ENCODE measurements around the gene ARHGAP26. TPM values are rescaled to one million over a fixed set of nuclear protein-coding genes. Genes with fewer than 3 reads are reported as not detected.

ARHGAP26 gene
- total RNA-seq, 4 donors from 2014 or later: 12.4 to 49.5 (median 31.8) TPM

GRCh38 chr5:142861011-142861410, 90.8 kb downstream of the ARHGAP26 start:
- Histone ChIP-seq H3K36me3 (no peaks in the 10 kb centered on the region), H3K27me3 (no peaks in the 10 kb centered on the region), H3K9me3 (no peaks in the 10 kb centered on the region), H3K4me3 (no peak overlapping the region), H3K27ac (peak overlapping the region in 1 of 2 donors; percentile 3), H3K4me1 (no peaks in the 10 kb centered on the region)
- DNase-seq: no peak
- intact Hi-C loops (cut with DNase I; ENCODE audit: low total_unique reads): loop anchor here (10.0 kb wide), 1 partner anchor 86 kb away; the partner anchor contains the start of gene ARHGAP26
- TF ChIP-seq CTCF (IDR thresholded peaks at IDR 0.05) (no peak), POLR2A (IDR thresholded peaks at IDR 0.05) (no peak)

GRCh38 chr5:142862594-142862993, 92.4 kb downstream of the ARHGAP26 start:
- H3K4me1 ChIP-seq: no peaks in the 10 kb centered on the region
- DNase-seq: peak in 1 of 2 donors; percentile 45
- H3K36me3 ChIP-seq: no peaks in the 10 kb centered on the region
- intact Hi-C loops (cut with DNase I; ENCODE audit: low total_unique reads): loop anchor here (10.0 kb wide), 1 partner anchor 88 kb away; the partner anchor contains the start of gene ARHGAP26
- no peaks in the 10 kb centered on the region for H3K27me3 ChIP-seq
- no peak for TF ChIP-seq CTCF (IDR thresholded peaks at IDR 0.05)
- no peak for TF ChIP-seq POLR2A (IDR thresholded peaks at IDR 0.05)
- H3K27ac ChIP-seq: peak overlapping the region; percentile 59 to 75
- no peaks in the 10 kb centered on the region for H3K9me3 ChIP-seq
- H3K4me3 ChIP-seq: no peak overlapping the region

- no peak for TF ChIP-seq CTCF (IDR thresholded peaks at IDR 0.05)
- no peak for TF ChIP-seq POLR2A (IDR thresholded peaks at IDR 0.05)
- Histone ChIP-seq H3K4me1 (no peaks in the 10 kb centered on the region), H3K27me3 (no peaks in the 10 kb centered on the region), H3K9me3 (no peaks in the 10 kb centered on the region), H3K4me3 (no peak overlapping the region), H3K36me3 (no peaks in the 10 kb centered on the region), H3K27ac (no peak overlapping the region)
- intact Hi-C loops (cut with DNase I; ENCODE audit: low total_unique reads): loop anchor here (10.0 kb wide), 1 partner anchor 89 kb away; the partner anchor contains the start of gene ARHGAP26
- no peak for DNase-seq
Measured at GRCh38 chr5:142863856-142864255, 93.7 kb downstream of the ARHGAP26 start.

GRCh38 chr5:142864290-142865260, 94.4 kb downstream of the ARHGAP26 start:
- Histone ChIP-seq H3K4me3 (no peak overlapping the region), H3K9me3 (no peaks in the 10 kb centered on the region), H3K36me3 (no peaks in the 10 kb centered on the region), H3K27ac (no peak overlapping the region), H3K4me1 (no peaks in the 10 kb centered on the region), H3K27me3 (no peaks in the 10 kb centered on the region)
- intact Hi-C loops (cut with DNase I; ENCODE audit: low total_unique reads): loop anchor here (5.0 to 10.0 kb wide), 2 partner anchors 90 to 147 kb away; partner anchors contain the start of gene ARHGAP26
- DNase-seq: no peak
- no peak for TF ChIP-seq POLR2A (IDR thresholded peaks at IDR 0.05)
- TF ChIP-seq CTCF (IDR thresholded peaks at IDR 0.05): no peak

GRCh38 chr5:142865631-142866030, 95.5 kb downstream of the ARHGAP26 start:
- Histone ChIP-seq H3K27me3 (no peaks in the 10 kb centered on the region), H3K9me3 (no peaks in the 10 kb centered on the region), H3K4me3 (no peak overlapping the region), H3K4me1 (no peaks in the 10 kb centered on the region), H3K27ac (no peak overlapping the region), H3K36me3 (no peaks in the 10 kb centered on the region)
- intact Hi-C loops (cut with DNase I; ENCODE audit: low total_unique reads): loop anchor here (5.0 to 10.0 kb wide), 2 partner anchors 91 to 148 kb away; partner anchors contain the start of gene ARHGAP26
- TF ChIP-seq CTCF (IDR thresholded peaks at IDR 0.05) (no peak), POLR2A (IDR thresholded peaks at IDR 0.05) (no peak)
- DNase-seq: no peak
